Stimulated activated CD8-positive, alpha-beta memory T cell treated with anti-CD3 and anti-CD28 coated beads, Interleukin-15, amount 100 ng/mL, for 1 hour (primary cell): ENCODE measurements around the gene CLASP1.
"Not testable (repeated sequence)": the region's sequence is repeated elsewhere in the genome, so short reads cannot be mapped to it uniquely, and the experiment has no call there.

Experiments used
- DNase-seq: peaks from one replicate; pipeline ENCODE4 v3.0.0-alpha.2; 2020; ENCODE audit warnings: low read depth

The CLASP1 gene

GRCh38 chr2:121502246-121502645 lies 147.0 kb downstream of the CLASP1 start:
- DNase-seq: no peak

GRCh38 chr2:121501554-121501953 lies 147.7 kb downstream of the CLASP1 start:
- no peak for DNase-seq

GRCh38 chr2:121501031-121501430 lies 148.2 kb downstream of the CLASP1 start:
- DNase-seq: no peak

GRCh38 chr2:121498731-121499130 lies 150.5 kb downstream of the CLASP1 start:
- no peak for DNase-seq

GRCh38 chr2:121492409-121492808 lies 156.9 kb downstream of the CLASP1 start:
- DNase-seq: no peak

- no peak for DNase-seq
Measured at GRCh38 chr2:121491518-121491917, 157.7 kb downstream of the CLASP1 start.

GRCh38 chr2:121490584-121491133 lies 158.6 kb downstream of the CLASP1 start:
- no peak for DNase-seq

GRCh38 chr2:121489911-121490583 lies 159.2 kb downstream of the CLASP1 start:
- DNase-seq: no peak

GRCh38 chr2:121489284-121489683 lies 160.0 kb downstream of the CLASP1 start:
- DNase-seq: no peak

- no peak for DNase-seq
Measured at GRCh38 chr2:121486191-121486790, 163.0 kb downstream of the CLASP1 start.

- DNase-seq: no peak
Measured at GRCh38 chr2:121485039-121485438, 164.2 kb downstream of the CLASP1 start.

- no peak for DNase-seq
Measured at GRCh38 chr2:121483846-121484245, 165.4 kb downstream of the CLASP1 start.

GRCh38 chr2:121483021-121483420 lies 166.2 kb downstream of the CLASP1 start:
- DNase-seq: no peak

GRCh38 chr2:121480826-121481225 lies 168.4 kb downstream of the CLASP1 start:
- no peak for DNase-seq

GRCh38 chr2:121479882-121480522 lies 169.3 kb downstream of the CLASP1 start:
- DNase-seq: no peak

GRCh38 chr2:121478996-121479745 lies 170.1 kb downstream of the CLASP1 start:
- no peak for DNase-seq

GRCh38 chr2:121478358-121478995 lies 170.8 kb downstream of the CLASP1 start:
- DNase-seq: not testable (repeated sequence)

- no peak for DNase-seq
Measured at GRCh38 chr2:121476684-121477083, 172.6 kb downstream of the CLASP1 start.

GRCh38 chr2:121475811-121476571 lies 173.3 kb downstream of the CLASP1 start:
- DNase-seq: no peak

- no peak for DNase-seq
Measured at GRCh38 chr2:121473512-121473911, 175.8 kb downstream of the CLASP1 start.

- no peak for DNase-seq
Measured at GRCh38 chr2:121472470-121472993, 176.7 kb downstream of the CLASP1 start.
